ENCODE measurements around the gene GSPT1.

The GSPT1 gene

DNA sequence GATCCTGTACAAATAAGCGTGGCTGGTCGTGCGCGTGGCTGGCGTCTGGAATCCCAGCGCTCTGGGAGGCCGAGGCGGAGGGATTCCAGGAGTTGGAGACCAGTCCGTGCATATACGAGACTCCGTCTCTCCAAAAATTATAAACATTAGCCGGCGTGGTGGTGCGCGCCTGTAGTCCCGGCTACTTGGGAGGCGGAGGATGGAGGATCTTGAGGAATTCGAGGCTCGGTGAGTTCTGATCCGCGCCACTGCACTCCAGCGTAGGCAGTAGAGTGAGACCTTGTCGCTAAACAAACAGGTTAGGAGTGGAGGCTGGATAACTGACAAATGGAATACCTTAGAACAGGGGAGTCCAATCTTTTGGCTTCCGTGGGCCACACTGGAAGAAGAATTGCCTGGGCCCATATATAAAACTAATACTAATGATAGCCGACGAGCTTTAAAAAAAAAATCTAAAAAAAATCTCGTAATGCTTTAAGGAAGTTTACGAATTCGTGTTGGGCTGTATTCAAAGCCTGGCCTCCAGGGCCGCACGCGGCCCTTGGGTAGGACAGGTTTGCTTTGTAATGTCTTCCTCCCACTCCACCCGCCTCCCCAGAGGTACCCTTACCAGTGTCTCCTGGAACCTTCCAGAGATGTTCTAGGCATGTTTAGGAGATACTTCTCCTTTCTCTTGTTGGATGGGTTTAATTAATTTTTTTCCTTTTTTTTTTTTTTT is 63.5 kb downstream of the GSPT1 start:
- peak overlapping the region; percentile 96 for H3K4me3 ChIP-seq (replicated peaks; ENCODE audit: low read depth, low read length)
- no peak for DNase-seq (ENCODE audit: extremely low read depth, low read depth)
- TF ChIP-seq, protein P1, sequence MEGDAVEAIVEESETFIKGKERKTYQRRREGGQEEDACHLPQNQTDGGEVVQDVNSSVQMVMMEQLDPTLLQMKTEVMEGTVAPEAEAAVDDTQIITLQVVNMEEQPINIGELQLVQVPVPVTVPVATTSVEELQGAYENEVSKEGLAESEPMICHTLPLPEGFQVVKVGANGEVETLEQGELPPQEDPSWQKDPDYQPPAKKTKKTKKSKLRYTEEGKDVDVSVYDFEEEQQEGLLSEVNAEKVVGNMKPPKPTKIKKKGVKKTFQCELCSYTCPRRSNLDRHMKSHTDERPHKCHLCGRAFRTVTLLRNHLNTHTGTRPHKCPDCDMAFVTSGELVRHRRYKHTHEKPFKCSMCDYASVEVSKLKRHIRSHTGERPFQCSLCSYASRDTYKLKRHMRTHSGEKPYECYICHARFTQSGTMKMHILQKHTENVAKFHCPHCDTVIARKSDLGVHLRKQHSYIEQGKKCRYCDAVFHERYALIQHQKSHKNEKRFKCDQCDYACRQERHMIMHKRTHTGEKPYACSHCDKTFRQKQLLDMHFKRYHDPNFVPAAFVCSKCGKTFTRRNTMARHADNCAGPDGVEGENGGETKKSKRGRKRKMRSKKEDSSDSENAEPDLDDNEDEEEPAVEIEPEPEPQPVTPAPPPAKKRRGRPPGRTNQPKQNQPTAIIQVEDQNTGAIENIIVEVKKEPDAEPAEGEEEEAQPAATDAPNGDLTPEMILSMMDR (IDR thresholded peaks at IDR 0.05; ENCODE audit: low read depth, low read length, missing control alignments): no peak

DNA sequence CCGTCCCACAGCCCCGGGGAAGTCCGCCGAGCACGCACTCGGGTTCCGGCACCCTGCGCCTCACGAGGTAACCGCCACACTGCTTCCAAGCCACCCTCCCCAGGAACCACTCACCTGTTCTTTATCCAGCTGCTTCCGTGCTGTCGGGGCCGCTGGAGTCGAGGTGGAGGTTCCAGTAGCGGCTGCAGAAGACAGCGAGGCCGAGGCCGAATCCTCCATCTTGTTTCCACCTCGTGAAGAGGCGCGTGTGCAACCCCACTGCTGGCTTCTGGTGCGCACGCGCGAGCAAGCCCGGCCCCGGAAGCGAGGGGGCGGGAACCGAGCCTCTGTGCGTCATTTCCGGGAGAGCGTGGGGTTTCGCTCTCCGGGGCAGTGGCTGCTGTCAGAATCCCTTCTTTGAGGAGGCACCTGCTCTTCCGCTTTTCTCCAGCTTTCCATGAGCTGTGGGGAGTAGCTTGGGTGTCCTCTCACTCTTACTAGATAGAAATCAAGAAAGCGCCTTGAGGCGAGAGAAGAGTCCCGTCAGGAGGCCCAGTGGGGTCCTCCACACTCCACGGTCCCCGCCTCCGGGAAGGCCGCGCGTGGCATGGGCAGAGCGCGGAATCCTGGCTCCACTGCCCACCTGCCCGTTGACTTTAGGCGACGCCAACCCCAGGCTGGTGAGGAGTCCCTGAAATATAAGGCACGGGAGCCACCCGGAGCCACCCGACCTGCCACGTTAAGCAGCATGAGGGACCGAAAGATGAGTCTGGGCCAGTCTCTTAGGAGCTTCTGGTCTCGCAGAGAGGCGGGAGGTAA is 64.3 kb downstream of the GSPT1 start, which contains the start of gene RSL1D1:
Gene RSL1D1, minus strand, starts transcription at position 249 of the 798 bp plus-strand sequence. Its CDS starts 30 bp downstream, at position 219.
- TF ChIP-seq, protein P1 (IDR thresholded peaks at IDR 0.05; ENCODE audit: low read depth, low read length, missing control alignments): no peak
- H3K4me3 ChIP-seq (replicated peaks; ENCODE audit: low read depth, low read length): peak within 1 kb of the TSS; percentile 96
- DNase-seq (ENCODE audit: extremely low read depth, low read depth): peak; percentile 75

DNA sequence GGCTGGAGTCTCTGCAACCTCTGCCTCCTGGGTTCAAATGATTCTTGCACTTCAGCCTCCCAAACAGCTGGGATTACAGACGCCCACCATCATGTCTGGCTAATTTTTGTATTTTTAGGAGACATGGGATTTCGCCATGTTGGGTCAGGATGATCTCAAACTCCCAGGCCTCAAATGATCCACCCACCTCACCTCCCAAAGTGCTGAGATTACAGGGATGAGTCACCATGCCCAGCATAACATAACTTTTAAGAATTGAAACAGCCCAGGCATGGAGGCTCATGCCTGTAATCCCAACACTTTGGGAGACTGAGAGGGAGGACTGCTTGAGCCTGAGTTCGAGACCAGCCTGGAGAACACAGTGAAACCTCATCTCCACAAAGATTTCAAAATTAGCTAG is 66.9 kb downstream of the GSPT1 start:
- TF ChIP-seq, protein P1 (IDR thresholded peaks at IDR 0.05; ENCODE audit: low read depth, low read length, missing control alignments): no peak
- no peak for DNase-seq (ENCODE audit: extremely low read depth, low read depth)

DNA sequence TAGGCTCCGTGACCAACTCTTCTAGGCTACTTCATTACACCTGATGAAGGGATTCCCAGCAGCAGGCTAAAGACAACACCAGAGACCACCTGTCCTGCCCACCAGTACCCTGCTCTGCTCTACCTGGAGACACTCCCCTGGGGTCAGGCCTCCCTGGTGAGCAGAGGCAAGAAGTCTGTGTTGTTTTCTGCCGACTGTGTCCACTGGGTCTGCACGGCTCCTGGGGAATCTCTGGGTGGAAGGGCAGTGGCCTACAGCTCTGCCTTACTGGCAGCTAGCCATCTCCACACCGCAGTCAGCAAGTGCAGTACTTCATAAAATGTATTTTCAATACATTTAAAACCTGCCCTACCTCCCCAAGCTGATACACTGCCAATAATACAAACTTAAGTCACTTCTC is 71.3 kb downstream of the GSPT1 start:
- TF ChIP-seq, protein P1 (IDR thresholded peaks at IDR 0.05; ENCODE audit: low read depth, low read length, missing control alignments): no peak
- DNase-seq (ENCODE audit: extremely low read depth, low read depth): no peak
- H3K4me3 ChIP-seq (replicated peaks; ENCODE audit: low read depth, low read length): no peak overlapping the region

More for the DNA sequence above, 66.9 kb downstream of the GSPT1 start:
- H3K4me3 ChIP-seq (replicated peaks; ENCODE audit: low read depth, low read length): peak overlapping the region; percentile 11

DNA sequence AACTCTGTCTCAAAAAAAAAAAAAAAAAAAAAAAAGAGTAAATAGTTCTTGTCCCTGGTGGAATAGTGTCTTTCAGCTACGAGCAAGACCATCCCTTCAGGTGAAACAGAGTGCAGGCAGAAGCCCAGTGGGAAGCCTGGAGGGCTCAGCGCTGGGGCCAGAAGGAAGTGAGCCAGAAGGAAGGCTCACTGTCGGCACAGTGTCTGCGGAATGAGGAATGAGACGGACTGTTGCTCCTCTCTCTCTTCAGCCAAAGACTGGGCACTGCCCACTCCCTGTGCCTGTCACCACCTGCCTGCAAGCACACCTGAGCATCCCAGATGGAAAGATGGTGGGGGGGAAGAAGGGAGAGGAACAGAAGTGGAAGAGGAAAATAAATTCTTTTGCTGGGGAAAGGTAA is 71.9 kb downstream of the GSPT1 start:
- TF ChIP-seq, protein P1 (IDR thresholded peaks at IDR 0.05; ENCODE audit: low read depth, low read length, missing control alignments): no peak
- no peak overlapping the region for H3K4me3 ChIP-seq (replicated peaks; ENCODE audit: low read depth, low read length)
- no peak for DNase-seq (ENCODE audit: extremely low read depth, low read depth)

DNA sequence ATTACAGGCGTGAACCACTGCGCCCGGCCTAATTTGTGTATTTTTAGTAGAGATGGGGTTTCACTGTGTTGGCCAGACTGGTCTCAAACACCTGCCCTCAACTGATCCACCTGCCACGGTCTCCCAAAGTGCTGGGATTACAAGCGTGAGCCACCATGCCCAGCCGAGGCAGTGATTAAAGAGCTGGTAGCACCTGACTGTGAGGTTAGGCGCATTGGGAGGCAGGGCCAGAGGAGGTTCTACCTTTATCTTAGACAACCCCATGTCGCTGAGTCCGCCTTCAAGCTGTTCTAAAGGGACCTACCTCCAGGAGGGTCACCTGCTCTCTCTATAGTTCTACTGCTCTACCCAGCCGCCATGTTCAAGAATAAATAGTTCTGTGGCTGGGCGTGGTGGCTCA is 72.5 kb downstream of the GSPT1 start:
- TF ChIP-seq, protein P1 (IDR thresholded peaks at IDR 0.05; ENCODE audit: low read depth, low read length, missing control alignments): no peak

More for the DNA sequence above, 72.5 kb downstream of the GSPT1 start:
- no peak overlapping the region for H3K4me3 ChIP-seq (replicated peaks; ENCODE audit: low read depth, low read length)
- DNase-seq (ENCODE audit: extremely low read depth, low read depth): no peak

All from HFF-Myc (cell line).